HG03095 (cell line): Measurements from ENCODE around the gene SDR42E2.
"Not testable (repeated sequence)": the region's sequence is repeated elsewhere in the genome, so short reads cannot be mapped to it uniquely, and the experiment has no call there.

ENCODE experiments used
- ATAC-seq: cut with Tn5 transposase; IDR thresholded peaks from one replicate; pipeline ENCODE4 v1.9.1; 2021; ENCODE audit warnings: moderate library complexity; ENCODE audit not compliant: unreplicated experiment

The SDR42E2 gene

GRCh38 chr16:22190776-22191531 is 28.6 kb downstream of the SDR42E2 start:
- ATAC-seq: peak; percentile 39

- ATAC-seq: no peak
These were observed 29.4 kb downstream of the SDR42E2 start for GRCh38 chr16:22191532-22192260.

GRCh38 chr16:22192261-22193062 is 30.2 kb downstream of the SDR42E2 start:
- ATAC-seq: peak; percentile 24

- no peak for ATAC-seq
These were observed 30.7 kb downstream of the SDR42E2 start for GRCh38 chr16:22193063-22193411.

- ATAC-seq: no peak
These were observed 32.6 kb downstream of the SDR42E2 start for GRCh38 chr16:22194707-22195444.

GRCh38 chr16:22195445-22195694 is 33.1 kb downstream of the SDR42E2 start:
- ATAC-seq: no peak

- no peak for ATAC-seq
These were observed 33.6 kb downstream of the SDR42E2 start for GRCh38 chr16:22195695-22196558.

GRCh38 chr16:22196559-22197168 is 34.4 kb downstream of the SDR42E2 start:
- ATAC-seq: not testable (repeated sequence)

GRCh38 chr16:22198547-22199293 is 36.4 kb downstream of the SDR42E2 start:
- ATAC-seq: no peak

GRCh38 chr16:22202261-22202637 is 39.9 kb downstream of the SDR42E2 start:
- no peak for ATAC-seq

- no peak for ATAC-seq
These were observed 40.8 kb downstream of the SDR42E2 start for GRCh38 chr16:22203091-22203490.

GRCh38 chr16:22204091-22204655 is 41.9 kb downstream of the SDR42E2 start:
- no peak for ATAC-seq

GRCh38 chr16:22205577-22206012 is 43.3 kb downstream of the SDR42E2 start:
- ATAC-seq: no peak

- peak; percentile 63 for ATAC-seq
These were observed 43.9 kb downstream of the SDR42E2 start, which contains the start of gene EEF2K for GRCh38 chr16:22206013-22206841. EEF2K (plus strand) TSS chr16:22206278; CDS start chr16:22225730, 19,452 bp downstream.

GRCh38 chr16:22206842-22207714 is 44.8 kb downstream of the SDR42E2 start:
- ATAC-seq: peak; percentile 42

- no peak for ATAC-seq
These were observed 45.5 kb downstream of the SDR42E2 start for GRCh38 chr16:22207715-22208360.
